HL-60 (cell line): ENCODE measurements around the gene TYW3.

Source experiments
- CTCF ChIP-seq: IDR thresholded peaks from one replicate; pipeline ENCODE4 v1.5.1; 2011; ENCODE audit warnings: low read length, control low read depth, inconsistent platforms; ENCODE audit not compliant: insufficient read depth
- GABPA ChIP-seq: IDR thresholded peaks from 2 replicates; pipeline ENCODE4 v1.6.1; 2012; ENCODE audit warnings: low read depth
- POLR2AphosphoS5 ChIP-seq: IDR thresholded peaks from 2 replicates; pipeline ENCODE4 v1.6.1; 2012; ENCODE audit warnings: low read depth
- TF ChIP-seq, protein P1 (sequence below): IDR thresholded peaks from 2 replicates; pipeline ENCODE4 v1.6.1; 2012; ENCODE audit warnings: low read depth; ENCODE audit not compliant: insufficient replicate concordance

GRCh38 chr1:74755475-74755874, 22.5 kb downstream of the TYW3 start:
- TF ChIP-seq CTCF (no peak), POLR2AphosphoS5 (no peak), GABPA (no peak)
- TF ChIP-seq, protein P1, sequence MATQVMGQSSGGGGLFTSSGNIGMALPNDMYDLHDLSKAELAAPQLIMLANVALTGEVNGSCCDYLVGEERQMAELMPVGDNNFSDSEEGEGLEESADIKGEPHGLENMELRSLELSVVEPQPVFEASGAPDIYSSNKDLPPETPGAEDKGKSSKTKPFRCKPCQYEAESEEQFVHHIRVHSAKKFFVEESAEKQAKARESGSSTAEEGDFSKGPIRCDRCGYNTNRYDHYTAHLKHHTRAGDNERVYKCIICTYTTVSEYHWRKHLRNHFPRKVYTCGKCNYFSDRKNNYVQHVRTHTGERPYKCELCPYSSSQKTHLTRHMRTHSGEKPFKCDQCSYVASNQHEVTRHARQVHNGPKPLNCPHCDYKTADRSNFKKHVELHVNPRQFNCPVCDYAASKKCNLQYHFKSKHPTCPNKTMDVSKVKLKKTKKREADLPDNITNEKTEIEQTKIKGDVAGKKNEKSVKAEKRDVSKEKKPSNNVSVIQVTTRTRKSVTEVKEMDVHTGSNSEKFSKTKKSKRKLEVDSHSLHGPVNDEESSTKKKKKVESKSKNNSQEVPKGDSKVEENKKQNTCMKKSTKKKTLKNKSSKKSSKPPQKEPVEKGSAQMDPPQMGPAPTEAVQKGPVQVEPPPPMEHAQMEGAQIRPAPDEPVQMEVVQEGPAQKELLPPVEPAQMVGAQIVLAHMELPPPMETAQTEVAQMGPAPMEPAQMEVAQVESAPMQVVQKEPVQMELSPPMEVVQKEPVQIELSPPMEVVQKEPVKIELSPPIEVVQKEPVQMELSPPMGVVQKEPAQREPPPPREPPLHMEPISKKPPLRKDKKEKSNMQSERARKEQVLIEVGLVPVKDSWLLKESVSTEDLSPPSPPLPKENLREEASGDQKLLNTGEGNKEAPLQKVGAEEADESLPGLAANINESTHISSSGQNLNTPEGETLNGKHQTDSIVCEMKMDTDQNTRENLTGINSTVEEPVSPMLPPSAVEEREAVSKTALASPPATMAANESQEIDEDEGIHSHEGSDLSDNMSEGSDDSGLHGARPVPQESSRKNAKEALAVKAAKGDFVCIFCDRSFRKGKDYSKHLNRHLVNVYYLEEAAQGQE: no peak
